ENCODE data around the gene GBE1.
A peak's percentile ranks its signal among the peaks of the same experiment; 100 is the strongest.

GBE1 gene

GRCh38 chr3:81612768-81613167 is 148.7 kb downstream of the GBE1 start:
- DNase-seq: no peak

GRCh38 chr3:81602781-81603180 is 158.7 kb downstream of the GBE1 start:
- DNase-seq: no peak

- no peak for DNase-seq
Measured at GRCh38 chr3:81601707-81602305, 159.6 kb downstream of the GBE1 start.

GRCh38 chr3:81592101-81592500 is 169.3 kb downstream of the GBE1 start:
- no peak for DNase-seq

- no peak for DNase-seq
Measured at GRCh38 chr3:81585937-81586336, 175.5 kb downstream of the GBE1 start.

GRCh38 chr3:81585056-81585455 is 176.4 kb downstream of the GBE1 start:
- DNase-seq: peak; percentile 10 to 41 (median 24)

GRCh38 chr3:81581966-81582599 is 179.4 kb downstream of the GBE1 start:
- peak; percentile 36 to 51 (median 44) for DNase-seq

GRCh38 chr3:81580355-81580754 is 181.1 kb downstream of the GBE1 start:
- DNase-seq: no peak

- DNase-seq: no peak
Measured at GRCh38 chr3:81579744-81580143, 181.7 kb downstream of the GBE1 start.

- no peak for DNase-seq
Measured at GRCh38 chr3:81572201-81572756, 189.2 kb downstream of the GBE1 start.

GRCh38 chr3:81568378-81568777 is 193.1 kb downstream of the GBE1 start:
- DNase-seq: no peak

- no peak for DNase-seq
Measured at GRCh38 chr3:81565041-81565440, 196.4 kb downstream of the GBE1 start.

- DNase-seq: no peak
Measured at GRCh38 chr3:81558106-81558505, 203.3 kb downstream of the GBE1 start.

GRCh38 chr3:81554801-81555200 is 206.6 kb downstream of the GBE1 start:
- DNase-seq: no peak

GRCh38 chr3:81554388-81554787 is 207.1 kb downstream of the GBE1 start:
- DNase-seq: no peak

- DNase-seq: peak in 2 of 4 experiments; percentile 3 to 5
Measured at GRCh38 chr3:81550415-81550814, 211.0 kb downstream of the GBE1 start.

GRCh38 chr3:81549831-81550230 is 211.6 kb downstream of the GBE1 start:
- no peak for DNase-seq

GRCh38 chr3:81549388-81549787 is 212.1 kb downstream of the GBE1 start:
- DNase-seq: no peak

GRCh38 chr3:81545572-81545971 is 215.9 kb downstream of the GBE1 start:
- peak in 2 of 4 experiments; percentile 2 to 4 for DNase-seq

- DNase-seq: peak in 2 of 4 experiments; percentile 1 to 28
Measured at GRCh38 chr3:81544385-81544784, 217.1 kb downstream of the GBE1 start.

GRCh38 chr3:81540787-81541186 is 220.7 kb downstream of the GBE1 start:
- DNase-seq: no peak

- DNase-seq: no peak
Measured at GRCh38 chr3:81531846-81532245, 229.6 kb downstream of the GBE1 start.

- DNase-seq: no peak
Measured at GRCh38 chr3:81531263-81531662, 230.2 kb downstream of the GBE1 start.

GRCh38 chr3:81530180-81530939 is 231.1 kb downstream of the GBE1 start:
- DNase-seq: no peak

All from suppressor macrophage (primary cell).